ENCODE results near the gene APCDD1L.

Gene APCDD1L

GRCh38 chr20:58555078-58555765 lies 40.0 kb upstream of the APCDD1L start:
- ChIA-PET POLR2A (no interaction called here), CTCF (interaction anchor here (1.3 kb wide), 1 partner anchor 9 kb away, joined by 4 read pairs; no protein-coding TSS in a partner anchor)
- no peak for TF ChIP-seq CTCF (IDR thresholded peaks at IDR 0.05; ENCODE audit: control extremely low read depth, extremely low read depth, low read depth, missing control alignments)
- no peak for DNase-seq (ENCODE audit: extremely low spot score)

GRCh38 chr20:58554541-58554940 lies 39.3 kb upstream of the APCDD1L start:
- CTCF ChIA-PET, result no interaction called here
- no peak for TF ChIP-seq CTCF (IDR thresholded peaks at IDR 0.05; ENCODE audit: control extremely low read depth, extremely low read depth, low read depth, missing control alignments)
- no peak for DNase-seq (ENCODE audit: extremely low spot score)
- POLR2A ChIA-PET, result no interaction called here

DNA sequence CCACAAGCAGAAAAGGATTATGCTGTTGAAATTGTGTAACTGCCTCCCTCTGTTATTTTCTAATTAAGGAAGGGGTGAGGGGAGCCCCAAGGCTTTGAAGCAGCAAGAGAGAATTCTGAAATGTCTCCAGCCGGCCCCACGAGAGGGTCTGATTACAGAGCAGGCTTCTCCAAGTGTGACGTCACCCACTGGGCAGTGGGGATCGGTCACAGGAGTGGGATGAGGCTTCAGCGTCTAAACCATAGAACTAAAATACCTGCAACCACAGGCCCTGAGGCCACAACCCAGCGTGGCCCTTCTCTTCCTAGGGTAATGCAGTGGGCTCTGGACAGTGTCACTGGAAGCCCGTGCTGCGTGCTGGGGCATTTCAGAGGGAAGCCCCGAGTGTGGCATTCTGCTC lies 38.6 kb upstream of the APCDD1L start:
- CTCF ChIA-PET, result no interaction called here
- no peak for TF ChIP-seq CTCF (IDR thresholded peaks at IDR 0.05; ENCODE audit: control extremely low read depth, extremely low read depth, low read depth, missing control alignments)
- POLR2A ChIA-PET, result no interaction called here
- DNase-seq (ENCODE audit: extremely low spot score), result no peak

- DNase-seq (ENCODE audit: extremely low spot score), result no peak
- TF ChIP-seq CTCF (IDR thresholded peaks at IDR 0.05; ENCODE audit: control extremely low read depth, extremely low read depth, low read depth, missing control alignments), result no peak
- POLR2A ChIA-PET, result no interaction called here
- CTCF ChIA-PET, result no interaction called here
Observed at GRCh38 chr20:58553166-58553696, 38.0 kb upstream of the APCDD1L start.

GRCh38 chr20:58552366-58552934 lies 37.3 kb upstream of the APCDD1L start:
- CTCF ChIA-PET, result no interaction called here

DNA sequence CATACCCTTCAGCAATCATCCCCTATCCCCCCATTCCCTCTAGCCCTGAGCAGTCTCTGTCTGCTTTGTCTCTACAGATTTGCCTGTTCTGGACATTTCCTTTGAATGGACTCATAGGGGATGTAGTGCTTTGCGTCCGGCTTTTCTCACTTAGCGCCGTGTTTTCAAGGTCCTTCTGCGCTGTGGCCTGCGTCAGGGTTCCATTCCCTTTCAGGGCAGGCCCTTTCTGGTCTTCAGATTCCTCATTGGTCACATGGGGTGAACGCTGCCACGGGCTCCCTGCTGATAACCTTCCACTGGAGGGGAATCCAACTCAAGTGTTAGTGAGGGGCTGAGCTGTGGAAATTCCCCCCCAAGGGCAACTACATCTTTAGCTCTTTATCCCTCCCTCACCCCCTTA lies 36.4 kb upstream of the APCDD1L start:
- CTCF ChIA-PET, result no interaction called here
- DNase-seq (ENCODE audit: extremely low spot score), result no peak
- TF ChIP-seq CTCF (IDR thresholded peaks at IDR 0.05; ENCODE audit: control extremely low read depth, extremely low read depth, low read depth, missing control alignments), result no peak
- POLR2A ChIA-PET, result no interaction called here

More at GRCh38 chr20:58552366-58552934, 37.3 kb upstream of the APCDD1L start:
- no peak for DNase-seq (ENCODE audit: extremely low spot score)
- POLR2A ChIA-PET, result no interaction called here
- TF ChIP-seq CTCF (IDR thresholded peaks at IDR 0.05; ENCODE audit: control extremely low read depth, extremely low read depth, low read depth, missing control alignments), result no peak

Measured in GM10248 (cell line).